ENCODE measurements around the gene CLDN3. TPM values are rescaled to one million over a fixed set of nuclear protein-coding genes. Genes with fewer than 3 reads are reported as not detected.

The CLDN3 gene
- total RNA-seq, 1 experiment from 2014 or later: 16.5 TPM

GRCh38 chr7:73809467-73809951 is 39.4 kb upstream of the CLDN3 start:
- H3K4me2 ChIP-seq (ENCODE audit: insufficient read depth, insufficient read length, low read length): no peak overlapping the region
- no peak overlapping the region for H2BK5ac ChIP-seq (ENCODE audit: insufficient read length, low read length)
- H3K27me3 ChIP-seq (ENCODE audit: insufficient read depth, low read length): no peaks in the 10 kb centered on the region
- no peaks in the 10 kb centered on the region for H3K23me2 ChIP-seq (ENCODE audit: insufficient read length, low read depth, low read length, poor library complexity, severe bottlenecking)
- H3K27ac Mint-ChIP-seq: peak overlapping the region; percentile 65 to 78 (median 70); a peak in 4 of 7 replicates
- H2BK15ac ChIP-seq (ENCODE audit: low read depth, low read length): no peak overlapping the region
- no peak overlapping the region for H3K4ac ChIP-seq (ENCODE audit: low read depth, low read length)
- H2BK120ac ChIP-seq (ENCODE audit: low read depth, low read length, poor library complexity, severe bottlenecking): no peak overlapping the region
- H3K27ac ChIP-seq (ENCODE audit: insufficient read length, low read depth, low read length): no peak overlapping the region
- peak; percentile 28 for DNase-seq
- no peak overlapping the region; a peak in 1 of 5 replicates for H3K4me3 Mint-ChIP-seq
- no peak overlapping the region for H4K91ac ChIP-seq (ENCODE audit: insufficient read length, low read depth, low read length)
- TF ChIP-seq CTCF (conservative IDR thresholded peaks at IDR 0.05): no peak
- H3K36me3 Mint-ChIP-seq (ENCODE audit: insufficient read depth in 1 of 3, low read depth in 3 of 3): no peaks in the 10 kb centered on the region
- H3K79me2 ChIP-seq (ENCODE audit: insufficient read depth, low read length): no peaks in the 10 kb centered on the region
- peaks cover 0 to 3% of the 10 kb centered on the region in 2 experiments; a peak in 1 of 5 replicates for H3K9me3 Mint-ChIP-seq
- H3T11ph ChIP-seq (ENCODE audit: low read length): no peak overlapping the region
- H4K8ac ChIP-seq (replicated peaks; ENCODE audit: insufficient read length, low read depth, low read length): no peak overlapping the region
- no peaks in the 10 kb centered on the region for H3K9me3 ChIP-seq (ENCODE audit: control insufficient read depth, low read depth, low read length)
- H3K27me3 Mint-ChIP-seq (ENCODE audit: low read depth): peaks cover 2% of the 10 kb centered on the region
- no peak overlapping the region for H4K5ac ChIP-seq (ENCODE audit: insufficient read length, low read depth, low read length)
- H2BK12ac ChIP-seq (ENCODE audit: insufficient read length, low read depth, low read length): no peak overlapping the region
- H2BK20ac ChIP-seq (ENCODE audit: low read depth, low read length, poor library complexity, severe bottlenecking): no peak overlapping the region
- H2AK5ac ChIP-seq (ENCODE audit: insufficient read length, low read length): no peak overlapping the region
- no peak overlapping the region for H3K14ac ChIP-seq (ENCODE audit: insufficient read depth, low read length)
- H3K56ac ChIP-seq (ENCODE audit: insufficient read length, low read depth, low read length): no peak overlapping the region
- peaks cover 2% of the 10 kb centered on the region; the same call in 1 of the 2 replicates for H3K4me1 ChIP-seq (ENCODE audit: insufficient read depth, low read length)
- no CpG with 5 or more reads among the region's 21 CpGs for WGBS (ENCODE audit: extremely low coverage, insufficient read length, low lambda C conversion rate)
- H3K79me1 ChIP-seq (ENCODE audit: insufficient read depth, low read depth, low read length, poor library complexity, severe bottlenecking): no peaks in the 10 kb centered on the region
- H4K20me1 ChIP-seq (ENCODE audit: control insufficient read depth, insufficient read depth, insufficient read length): no peaks in the 10 kb centered on the region
- no peak overlapping the region for H3K23ac ChIP-seq (ENCODE audit: insufficient read length, low read depth, low read length)
- H3K18ac ChIP-seq (ENCODE audit: insufficient read length, low read depth, low read length): no peak overlapping the region
- H3K9ac ChIP-seq (ENCODE audit: extremely low read depth, insufficient read length, low read length): no peak overlapping the region
- H2AFZ ChIP-seq (ENCODE audit: low read length): no peak overlapping the region
- H3K4me1 Mint-ChIP-seq: peaks cover 2 to 11% of the 10 kb centered on the region in 2 experiments
